Nephron progenitor cell (in vitro differentiated cells): ENCODE measurements around the gene RNF32.
"Not testable (repeated sequence)": the region's sequence is repeated elsewhere in the genome, so short reads cannot be mapped to it uniquely, and the experiment has no call there.

Experiments used
- DNase-seq: peaks from one replicate; pipeline ENCODE4 v3.0.0; 2021
- H3K27ac Mint-ChIP-seq: 2 replicates; pipeline ENCODE4 v1.8.0; 2021; ENCODE audit warnings: mild to moderate bottlenecking, moderate library complexity, mixed read lengths
- H3K27me3 Mint-ChIP-seq: 2 replicates; pipeline ENCODE4 v1.8.0; 2021; ENCODE audit warnings: mild to moderate bottlenecking, low read depth, mixed read lengths; ENCODE audit not compliant: poor library complexity
- H3K36me3 Mint-ChIP-seq: 2 replicates; pipeline ENCODE4 v1.8.0; 2021; ENCODE audit warnings: low read depth, mixed read lengths
- H3K4me1 Mint-ChIP-seq: 2 replicates; pipeline ENCODE4 v1.8.0; 2021; ENCODE audit warnings: mixed read lengths
- H3K4me3 Mint-ChIP-seq: 2 replicates; pipeline ENCODE4 v1.8.0; 2021; ENCODE audit warnings: mild to moderate bottlenecking, moderate library complexity, mixed read lengths
- H3K9me3 Mint-ChIP-seq: 2 replicates; pipeline ENCODE4 v1.8.0; 2021; ENCODE audit warnings: mild to moderate bottlenecking, moderate library complexity, mixed read lengths
- TF ChIP-seq, protein P1 (sequence below): fragments of 200-600 bp; sonication (generic); IDR thresholded peaks from 2 replicates; pipeline ENCODE4 v1.5.0; 2021; ENCODE audit warnings: antibody characterized with exemption

Gene RNF32

DNA sequence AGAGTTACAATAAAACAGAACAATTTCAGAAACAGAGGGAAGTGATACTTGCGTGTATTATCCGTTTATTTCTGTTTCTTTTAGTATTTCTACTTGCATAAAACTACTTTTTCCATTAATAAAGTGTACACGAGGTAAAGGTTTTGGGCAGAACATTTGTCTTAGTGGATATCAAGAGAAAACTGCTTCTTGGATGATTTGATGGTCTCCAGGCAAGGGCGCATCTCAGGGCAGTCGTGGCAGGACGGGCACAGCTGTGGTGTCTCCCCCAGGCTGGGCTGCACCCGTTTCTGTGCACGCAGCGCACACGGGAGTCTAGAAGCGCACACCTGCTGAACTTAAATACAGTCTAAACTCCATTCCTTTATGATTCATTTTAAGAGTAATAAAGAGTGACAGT, 23.4 kb upstream of the RNF32 start:
- Mint-ChIP-seq H3K4me3 (peak overlapping the region; percentile 74), H3K9me3 (peaks cover 19% of the 10 kb centered on the region), H3K4me1 (peaks cover 66% of the 10 kb centered on the region), H3K36me3 (peaks cover 12% of the 10 kb centered on the region), H3K27me3 (peaks cover 32% of the 10 kb centered on the region), H3K27ac (no peak overlapping the region)
- no peak for DNase-seq
- TF ChIP-seq, protein P1, sequence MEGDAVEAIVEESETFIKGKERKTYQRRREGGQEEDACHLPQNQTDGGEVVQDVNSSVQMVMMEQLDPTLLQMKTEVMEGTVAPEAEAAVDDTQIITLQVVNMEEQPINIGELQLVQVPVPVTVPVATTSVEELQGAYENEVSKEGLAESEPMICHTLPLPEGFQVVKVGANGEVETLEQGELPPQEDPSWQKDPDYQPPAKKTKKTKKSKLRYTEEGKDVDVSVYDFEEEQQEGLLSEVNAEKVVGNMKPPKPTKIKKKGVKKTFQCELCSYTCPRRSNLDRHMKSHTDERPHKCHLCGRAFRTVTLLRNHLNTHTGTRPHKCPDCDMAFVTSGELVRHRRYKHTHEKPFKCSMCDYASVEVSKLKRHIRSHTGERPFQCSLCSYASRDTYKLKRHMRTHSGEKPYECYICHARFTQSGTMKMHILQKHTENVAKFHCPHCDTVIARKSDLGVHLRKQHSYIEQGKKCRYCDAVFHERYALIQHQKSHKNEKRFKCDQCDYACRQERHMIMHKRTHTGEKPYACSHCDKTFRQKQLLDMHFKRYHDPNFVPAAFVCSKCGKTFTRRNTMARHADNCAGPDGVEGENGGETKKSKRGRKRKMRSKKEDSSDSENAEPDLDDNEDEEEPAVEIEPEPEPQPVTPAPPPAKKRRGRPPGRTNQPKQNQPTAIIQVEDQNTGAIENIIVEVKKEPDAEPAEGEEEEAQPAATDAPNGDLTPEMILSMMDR = no peak

DNA sequence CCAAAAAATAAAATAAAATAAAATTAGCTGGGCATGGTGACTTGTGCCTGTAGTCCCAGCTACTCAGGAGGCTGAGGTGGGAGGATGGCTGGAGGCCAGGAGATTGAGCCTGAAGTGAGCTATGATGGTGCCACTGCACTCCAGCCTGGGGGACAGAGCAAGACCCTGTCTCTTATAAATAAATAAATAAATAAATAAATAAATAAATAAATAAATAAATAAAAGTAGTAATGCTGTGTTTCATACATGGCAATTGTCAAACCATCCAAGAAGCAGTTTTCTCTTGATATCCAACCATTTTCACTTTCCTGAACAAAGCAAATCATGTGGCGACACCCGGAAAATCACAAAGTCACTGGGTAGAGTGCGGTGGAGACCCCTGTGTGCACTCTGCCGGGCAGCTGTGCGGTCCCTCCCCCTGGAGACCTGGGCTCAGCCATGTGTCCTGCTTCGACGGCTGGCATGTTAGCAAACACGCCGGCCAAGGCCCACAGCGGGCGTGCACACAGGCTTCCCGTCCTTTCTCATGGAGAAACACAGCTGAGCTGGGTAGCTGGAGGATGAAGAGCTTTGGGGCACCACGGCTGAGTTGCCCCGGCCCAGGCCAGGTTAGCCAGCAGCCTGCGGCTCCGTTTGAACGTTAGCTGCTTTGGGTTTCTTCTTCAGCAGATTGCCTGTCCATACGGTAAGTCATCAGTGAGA, 22.3 kb upstream of the RNF32 start:
- TF ChIP-seq, protein P1 = no peak
- Mint-ChIP-seq H3K9me3 (peaks cover 30% of the 10 kb centered on the region), H3K27me3 (peaks cover 32% of the 10 kb centered on the region), H3K4me3 (no peak overlapping the region), H3K27ac (peak overlapping the region; percentile 57), H3K4me1 (peaks cover 61% of the 10 kb centered on the region), H3K36me3 (peaks cover 12% of the 10 kb centered on the region)
- DNase-seq = no peak

DNA sequence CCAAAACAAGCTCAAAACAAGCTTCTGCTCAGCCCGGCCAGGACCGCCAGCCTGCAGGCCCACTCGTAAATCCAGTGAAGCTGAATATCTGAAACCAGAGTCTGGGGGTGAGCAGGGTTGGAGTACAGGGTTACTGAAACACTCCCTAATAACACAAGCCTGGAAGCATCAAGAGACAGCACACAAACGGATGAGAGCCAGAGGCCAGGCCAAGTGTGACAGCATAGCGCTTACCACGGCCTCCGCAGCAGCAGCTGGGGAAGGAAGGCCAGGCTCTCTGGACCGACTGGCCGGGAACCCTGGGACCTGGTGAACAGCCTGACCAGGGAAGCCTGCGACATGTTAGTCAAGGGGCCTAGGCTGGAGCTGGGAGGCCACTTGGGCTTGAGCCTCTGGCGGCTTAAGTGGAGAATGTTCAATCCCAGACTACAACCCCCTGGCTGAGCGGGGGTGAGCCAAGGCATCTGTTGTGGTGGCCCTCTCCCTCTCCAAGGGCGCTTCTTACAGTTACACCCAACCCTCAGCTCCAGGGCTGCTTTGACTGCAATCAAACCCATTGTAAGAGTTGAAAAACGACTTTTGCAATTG, 21.7 kb upstream of the RNF32 start:
- H3K36me3 Mint-ChIP-seq = peaks cover 12% of the 10 kb centered on the region
- TF ChIP-seq, protein P1 = no peak
- peak; percentile 28 for DNase-seq
- peak overlapping the region; percentile 57 for H3K27ac Mint-ChIP-seq
- H3K9me3 Mint-ChIP-seq = peaks cover 33% of the 10 kb centered on the region
- H3K27me3 Mint-ChIP-seq = peaks cover 32% of the 10 kb centered on the region
- H3K4me3 Mint-ChIP-seq = no peak overlapping the region
- H3K4me1 Mint-ChIP-seq = peaks cover 58% of the 10 kb centered on the region

DNA sequence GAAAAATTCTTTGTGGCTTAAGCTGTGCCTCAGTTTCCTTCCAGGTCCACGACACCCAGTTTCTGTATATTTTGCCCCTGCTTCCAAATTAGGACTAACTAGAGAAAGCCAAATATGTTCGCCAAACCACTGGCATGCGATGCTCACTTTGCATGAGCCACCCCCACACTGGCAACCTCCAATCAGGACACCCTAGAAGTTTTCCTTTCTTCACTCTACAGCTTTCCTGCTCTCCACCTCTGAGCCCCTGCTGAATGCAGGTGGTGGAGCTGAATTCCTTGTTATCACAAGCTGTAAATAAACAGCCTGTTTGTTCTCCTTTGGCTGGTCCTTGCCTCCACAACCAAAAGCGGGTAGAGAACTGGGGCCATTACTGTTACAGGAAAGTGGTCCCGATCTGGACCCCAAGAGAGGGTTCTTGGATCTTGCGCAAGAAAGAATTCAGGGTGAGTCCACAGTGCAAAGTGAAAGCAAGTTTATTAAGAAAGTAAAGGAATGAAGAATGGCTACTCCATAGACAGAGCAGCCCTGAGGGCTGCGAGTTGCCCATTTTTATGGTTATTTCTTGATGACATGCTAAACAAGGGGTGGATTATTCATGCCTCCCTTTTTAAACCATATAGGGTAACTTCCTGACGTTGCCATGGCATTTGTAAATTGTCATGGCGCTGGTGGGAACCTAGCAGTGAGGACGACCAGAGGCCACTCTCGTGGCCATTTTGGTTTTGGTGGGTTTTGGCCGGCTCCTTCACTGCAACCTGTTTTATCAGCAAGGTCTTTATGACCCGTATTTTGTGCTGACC, 20.9 kb upstream of the RNF32 start:
- peaks cover 33% of the 10 kb centered on the region for H3K9me3 Mint-ChIP-seq
- peaks cover 12% of the 10 kb centered on the region for H3K36me3 Mint-ChIP-seq
- H3K27me3 Mint-ChIP-seq = peaks cover 32% of the 10 kb centered on the region
- H3K27ac Mint-ChIP-seq, DNase-seq, H3K4me3 Mint-ChIP-seq: not testable (repeated sequence)
- peaks cover 50% of the 10 kb centered on the region for H3K4me1 Mint-ChIP-seq

DNA sequence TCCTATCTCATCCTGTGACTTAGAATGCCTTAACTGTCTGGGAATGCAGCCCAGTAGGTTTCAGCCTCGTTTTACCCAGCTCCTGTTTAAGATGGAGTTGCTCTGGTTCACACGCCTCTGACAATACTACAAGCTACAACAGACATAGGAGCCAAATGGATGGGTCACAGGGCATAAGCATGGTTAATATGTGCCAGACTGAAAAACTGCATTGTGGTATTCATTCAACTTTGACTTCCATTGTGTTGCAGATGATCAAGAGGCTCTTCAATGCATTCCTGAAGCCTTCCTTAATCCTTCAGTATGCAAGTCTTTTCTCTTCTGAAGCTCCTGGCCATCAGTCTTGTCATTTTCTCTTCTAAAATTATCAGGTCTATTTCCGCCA, 20.3 kb upstream of the RNF32 start:
- Mint-ChIP-seq H3K9me3 (peaks cover 34% of the 10 kb centered on the region), H3K4me3 (no peak overlapping the region), H3K36me3 (peaks cover 12% of the 10 kb centered on the region), H3K4me1 (peaks cover 44% of the 10 kb centered on the region), H3K27ac (no peak overlapping the region), H3K27me3 (peaks cover 32% of the 10 kb centered on the region)
- TF ChIP-seq, protein P1 = no peak
- no peak for DNase-seq

DNA sequence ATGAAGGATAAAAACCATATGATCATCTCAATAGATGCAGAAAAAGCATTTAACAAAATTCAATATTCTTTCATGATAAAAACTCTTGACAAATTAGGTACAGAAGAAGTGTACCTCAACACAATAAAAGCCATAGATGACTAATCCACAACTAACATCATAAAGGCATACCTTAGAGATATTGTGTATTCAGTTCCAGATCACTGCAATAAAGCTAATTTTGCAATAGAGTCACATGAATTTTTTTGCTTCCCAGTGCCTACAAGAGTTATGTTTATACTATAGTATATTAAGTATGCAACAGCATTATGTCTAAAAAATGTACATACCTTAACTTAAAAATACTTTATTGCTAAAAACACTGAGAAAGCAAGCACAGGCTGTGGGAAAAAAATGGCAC, 18.9 kb upstream of the RNF32 start:
- H3K36me3 Mint-ChIP-seq = peaks cover 12% of the 10 kb centered on the region
- H3K4me1 Mint-ChIP-seq = peaks cover 37% of the 10 kb centered on the region
- H3K9me3 Mint-ChIP-seq = peaks cover 37% of the 10 kb centered on the region
- peaks cover 18% of the 10 kb centered on the region for H3K27me3 Mint-ChIP-seq
- H3K27ac Mint-ChIP-seq = no peak overlapping the region
- TF ChIP-seq, protein P1 = no peak
- H3K4me3 Mint-ChIP-seq = no peak overlapping the region
- no peak for DNase-seq
